HG02763 (cell line): ENCODE results near the gene ZFHX2.

Source experiments
- ATAC-seq: cut with Tn5 transposase; IDR thresholded peaks from one replicate; pipeline ENCODE4 v1.9.1; 2021; ENCODE audit warnings: mild to moderate bottlenecking, moderate library complexity; ENCODE audit not compliant: unreplicated experiment

ZFHX2 gene

GRCh38 chr14:23481979-23482822 is 69.4 kb downstream of the ZFHX2 start:
- no peak for ATAC-seq

GRCh38 chr14:23481362-23481970 is 70.1 kb downstream of the ZFHX2 start:
- no peak for ATAC-seq

- ATAC-seq = no peak
Measured at GRCh38 chr14:23478109-23478759, 73.3 kb downstream of the ZFHX2 start.

- no peak for ATAC-seq
Measured at GRCh38 chr14:23470947-23471346, 80.6 kb downstream of the ZFHX2 start.
